ENCODE results near the gene KYAT1. TPM values are rescaled to one million over a fixed set of nuclear protein-coding genes. Genes with fewer than 3 reads are reported as not detected.

KYAT1 gene
- 6.2 TPM for polyA plus RNA-seq (ENCODE audit: insufficient read length)

DNA sequence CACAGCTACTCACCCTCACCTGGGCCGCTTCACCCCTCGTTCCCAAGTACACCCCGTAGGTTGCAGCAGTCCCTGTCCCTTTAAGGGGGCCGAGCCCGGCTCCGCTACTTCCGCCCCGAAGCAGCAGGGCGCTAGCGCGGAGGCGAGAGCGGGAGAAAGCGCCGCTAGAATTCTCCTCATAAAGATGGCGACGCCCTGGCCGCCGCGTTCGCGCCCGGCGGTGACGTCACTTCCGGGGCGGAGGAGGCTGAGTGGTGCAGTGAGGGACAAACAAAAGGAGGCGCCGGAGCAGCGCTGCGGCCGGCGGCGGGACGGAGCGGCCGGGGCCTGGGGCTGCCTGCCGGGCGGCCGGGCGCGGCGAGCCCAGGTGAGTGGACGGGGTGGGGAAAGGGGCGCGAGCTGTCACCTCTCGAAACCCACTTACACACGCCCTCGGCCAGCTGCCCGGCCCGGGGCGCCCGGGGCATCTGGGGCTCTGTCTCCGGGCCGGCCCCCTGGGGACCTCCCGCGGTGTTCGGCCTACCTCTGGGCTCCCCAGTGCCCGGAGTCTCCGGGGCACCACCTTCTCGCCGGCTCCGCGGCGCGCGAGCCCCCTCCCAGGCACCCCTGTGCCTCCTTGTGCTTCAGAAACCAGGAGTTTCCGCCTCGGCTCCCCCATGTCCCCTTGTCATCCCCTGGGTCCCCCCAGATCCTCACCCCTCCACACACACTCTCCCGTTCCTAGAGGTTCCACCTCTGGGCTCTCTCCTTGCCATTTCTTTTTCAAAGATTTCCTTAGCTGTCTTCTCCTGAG is at the start of gene KYAT1, which contains the start of gene LRRC8A:
Gene KYAT1 (minus strand): TSS at position 67 of the 793 bp plus-strand sequence. CDS start 36,545 bp downstream, outside the sequence.
Gene LRRC8A (plus strand): TSS at position 250 of the 793 bp plus-strand sequence. CDS start 25,032 bp downstream, outside the sequence.
- DNase-seq (ENCODE audit: low read depth), result peak; percentile 91

DNA sequence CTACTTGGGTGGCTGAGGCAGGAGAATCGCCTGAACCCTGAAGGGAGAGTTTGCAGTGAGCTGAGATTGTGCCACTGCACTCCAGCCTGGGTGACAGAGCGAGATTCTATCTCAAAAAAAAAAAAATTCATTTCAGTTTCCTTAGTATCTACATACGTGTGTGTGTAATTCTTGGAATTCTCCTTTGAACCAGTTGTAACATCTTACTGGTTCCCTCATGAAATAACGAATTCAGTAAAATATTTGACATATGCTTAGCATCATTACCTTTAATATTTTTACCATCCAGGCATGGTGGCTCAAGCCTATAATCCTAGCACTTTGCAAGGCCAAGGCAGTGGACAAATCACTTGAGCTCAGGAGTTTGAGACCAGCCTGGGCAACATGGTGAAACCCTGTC is 47.8 kb upstream of the KYAT1 start:
- no peak for DNase-seq (ENCODE audit: low read depth)

DNA sequence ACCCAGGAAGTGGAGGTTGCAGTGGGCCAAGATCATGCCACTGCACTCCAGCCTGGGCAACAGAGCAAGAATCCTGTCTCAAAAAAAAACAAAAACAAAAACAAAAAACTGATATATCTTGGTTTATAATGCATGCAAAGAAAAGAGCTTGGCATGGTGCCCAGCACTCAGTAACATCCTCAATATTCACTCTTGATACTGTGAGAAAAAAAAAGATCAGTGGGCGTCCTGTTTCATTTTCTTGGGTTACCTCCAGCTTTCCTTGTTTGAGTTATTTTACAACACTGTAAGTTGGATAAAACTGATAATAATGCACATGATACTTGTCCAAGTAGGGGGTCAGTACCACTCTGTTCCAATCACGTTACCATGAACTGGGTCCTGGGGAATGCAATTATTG is 46.9 kb upstream of the KYAT1 start:
- no peak for DNase-seq (ENCODE audit: low read depth)

DNA sequence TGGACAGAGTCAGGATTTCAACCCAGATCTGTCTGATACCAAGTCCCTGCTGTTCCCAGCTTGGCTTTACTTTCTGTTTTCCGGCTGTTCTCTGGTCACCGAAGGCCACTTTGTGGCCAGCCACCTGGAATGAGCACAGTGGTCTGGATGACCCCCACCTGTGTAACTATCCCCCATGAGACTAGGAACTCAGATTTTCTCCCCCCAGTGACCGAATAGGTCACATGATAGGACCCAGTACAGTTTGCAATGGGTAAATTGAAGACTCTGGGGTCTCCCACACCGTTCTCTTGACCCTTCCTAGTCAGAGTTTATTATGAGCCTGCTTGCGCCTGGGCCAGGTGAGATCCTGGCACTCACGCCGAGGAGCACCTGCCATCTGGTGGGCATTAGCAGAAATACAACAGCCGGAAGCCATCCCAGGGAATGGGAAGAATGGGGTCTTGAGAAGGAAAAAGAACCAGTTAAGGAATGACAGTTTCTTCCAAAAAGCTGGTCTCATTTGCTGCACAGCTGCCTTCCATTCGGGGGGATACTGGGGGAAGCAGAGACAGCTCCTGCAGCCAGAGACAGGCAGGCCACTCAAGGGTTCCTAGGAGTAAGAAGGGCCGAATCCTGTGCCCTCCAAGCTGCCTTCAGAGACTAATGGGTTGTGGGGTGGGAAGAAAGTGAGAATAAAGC is 46.1 kb upstream of the KYAT1 start:
- DNase-seq (ENCODE audit: low read depth), result no peak

DNA sequence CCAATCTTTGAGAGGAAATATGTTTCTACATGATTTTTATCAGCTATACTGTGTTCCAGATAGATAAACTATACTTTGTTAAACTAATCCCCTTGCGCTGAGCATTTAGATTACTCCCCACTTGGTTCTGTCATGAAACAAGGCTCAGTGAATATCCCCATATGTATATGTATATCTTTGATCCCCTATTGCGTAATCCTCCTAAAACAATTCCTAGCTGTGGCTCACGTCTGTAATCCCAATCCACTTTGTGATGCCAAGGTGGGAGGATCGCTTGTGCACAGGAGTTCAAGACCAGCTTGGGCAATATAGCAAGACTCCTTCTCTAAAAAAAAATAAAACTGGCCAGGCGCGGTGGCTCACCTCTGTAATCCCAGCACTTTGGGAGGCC is 41.7 kb upstream of the KYAT1 start:
- DNase-seq (ENCODE audit: low read depth), result no peak

DNA sequence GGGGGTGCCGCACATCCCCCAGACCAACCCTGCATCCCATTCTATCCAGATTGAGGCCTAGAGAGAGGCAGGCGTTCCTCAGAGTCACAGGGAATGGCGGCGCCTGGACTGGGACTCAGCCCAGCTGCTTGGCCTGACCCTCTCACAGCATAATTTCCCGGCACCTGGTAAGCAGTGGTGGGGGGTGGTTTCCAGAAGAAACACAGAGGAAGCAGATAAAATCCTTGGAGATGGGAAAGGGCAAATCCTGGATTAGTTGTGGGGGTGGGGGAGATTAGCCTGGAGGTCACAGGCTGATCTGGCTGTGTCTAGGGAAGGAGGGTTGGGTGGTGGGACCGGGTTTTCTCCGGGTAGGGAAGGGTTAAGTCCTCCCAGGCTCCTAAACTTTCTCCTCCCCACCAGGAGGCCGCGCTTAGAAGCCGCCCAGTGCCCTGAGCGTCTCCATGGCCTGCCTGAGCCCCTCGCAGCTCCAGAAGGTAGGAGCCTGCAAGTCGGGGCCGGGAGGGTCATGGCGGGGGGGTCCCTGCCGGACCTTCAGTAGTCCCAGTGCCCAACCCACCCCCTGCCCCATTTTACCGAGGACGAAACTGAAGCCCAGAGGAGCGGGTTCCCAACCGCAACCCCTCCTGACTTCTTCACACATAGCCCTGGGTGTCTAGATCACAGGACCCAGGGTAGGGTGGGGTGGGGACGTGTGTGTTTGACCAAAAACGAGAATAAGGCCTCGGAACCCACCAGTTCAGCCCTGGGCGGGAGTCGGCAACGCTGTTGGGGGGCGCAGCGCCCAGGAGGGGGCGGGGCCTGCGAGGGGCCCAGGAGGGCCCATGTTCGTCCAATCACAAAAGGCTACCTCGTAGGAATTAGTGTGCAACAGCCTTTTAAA is 40.4 kb upstream of the KYAT1 start:
- DNase-seq (ENCODE audit: low read depth), result peak; percentile 40

DNA sequence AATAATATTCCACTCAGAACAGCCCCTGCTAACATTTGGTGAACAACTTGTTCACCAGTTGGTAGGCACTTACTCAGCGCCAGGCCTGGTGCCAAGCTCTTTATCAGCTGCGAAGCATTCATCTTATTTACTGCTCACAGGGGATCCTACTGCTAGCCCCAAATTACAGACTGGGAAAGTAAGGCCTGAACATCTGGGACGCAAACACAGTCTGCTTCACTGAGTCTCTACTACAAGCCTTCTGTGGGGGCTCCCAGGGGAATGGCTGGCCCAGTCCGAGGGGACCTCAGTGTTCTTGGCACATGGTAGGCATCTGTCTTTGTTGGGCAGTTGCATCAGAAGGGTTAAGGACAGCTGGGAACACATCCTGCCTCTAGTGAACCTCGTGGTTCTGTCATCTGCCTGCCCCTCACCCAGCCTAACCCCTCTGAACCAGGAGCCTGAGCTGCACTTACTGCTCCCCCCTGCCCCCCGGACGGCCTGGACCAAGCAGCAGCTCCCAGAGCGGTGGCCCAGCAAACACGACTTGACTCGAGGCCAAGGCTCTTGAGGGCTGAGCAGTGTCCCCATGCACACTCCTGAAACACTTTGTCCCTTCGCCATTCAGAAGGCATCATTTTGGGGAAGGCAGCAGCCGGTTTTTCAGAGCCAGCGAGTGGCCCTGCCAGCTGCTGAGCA is 38.8 kb upstream of the KYAT1 start, which contains the start of gene PHYHD1:
Gene PHYHD1 (plus strand): TSS at position 602 of the 678 bp plus-strand sequence. CDS start 1,342 bp downstream, outside the sequence.
- no peak for DNase-seq (ENCODE audit: low read depth)

DNA sequence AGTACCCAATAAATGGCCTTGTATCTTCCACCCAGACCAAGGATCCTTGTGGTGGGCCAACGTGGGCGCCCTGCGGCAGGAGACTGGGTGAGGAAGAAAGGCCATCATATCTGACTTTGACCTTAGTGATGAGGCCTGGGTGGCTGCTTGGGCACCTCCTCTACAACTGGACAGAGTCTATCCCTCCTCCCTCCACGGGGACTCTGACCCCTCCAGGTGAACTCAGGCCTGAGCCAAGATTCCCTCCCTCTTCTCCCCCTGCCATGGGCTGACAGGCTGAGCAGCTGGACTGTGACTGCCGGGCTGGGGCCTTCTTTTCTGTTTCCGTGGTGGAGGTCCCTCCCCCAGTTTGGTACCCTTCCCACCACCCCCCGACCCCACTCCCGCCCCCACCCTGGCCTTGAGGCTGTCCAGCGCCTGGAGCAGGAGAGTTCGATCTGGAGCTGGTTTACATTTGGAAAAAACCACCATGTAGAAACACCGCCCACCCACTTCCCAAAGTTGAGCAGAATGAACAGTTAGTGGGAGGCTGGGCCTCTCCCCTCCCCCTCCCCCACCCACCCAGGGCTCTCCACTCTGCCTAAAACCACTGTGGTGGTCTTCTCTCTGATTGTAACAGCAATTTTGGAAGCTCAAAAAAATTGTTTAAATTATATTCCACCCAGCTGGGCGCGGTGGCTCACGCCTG is 37.8 kb upstream of the KYAT1 start:
- DNase-seq (ENCODE audit: low read depth), result no peak

DNA sequence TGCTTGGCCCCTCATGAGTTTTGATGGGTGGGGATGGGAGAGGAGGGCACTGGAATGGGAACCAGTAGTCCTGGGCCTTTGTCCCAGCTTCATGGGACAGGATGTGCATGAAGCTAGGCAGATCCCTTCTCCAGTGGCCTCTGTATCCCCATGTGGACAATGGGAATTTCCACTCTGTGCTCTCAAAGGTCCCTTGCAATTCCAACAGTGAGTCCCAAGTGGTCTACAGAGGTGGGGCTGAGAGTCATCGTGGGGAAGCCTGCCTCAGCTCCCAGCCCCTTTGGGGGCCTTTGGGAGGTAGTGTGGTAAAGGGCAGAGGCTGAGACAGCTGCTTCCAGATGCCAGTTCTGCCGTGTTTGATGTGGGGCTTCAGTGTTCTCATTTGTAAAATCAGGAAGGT is 37.2 kb upstream of the KYAT1 start:
- no peak for DNase-seq (ENCODE audit: low read depth)

DNA sequence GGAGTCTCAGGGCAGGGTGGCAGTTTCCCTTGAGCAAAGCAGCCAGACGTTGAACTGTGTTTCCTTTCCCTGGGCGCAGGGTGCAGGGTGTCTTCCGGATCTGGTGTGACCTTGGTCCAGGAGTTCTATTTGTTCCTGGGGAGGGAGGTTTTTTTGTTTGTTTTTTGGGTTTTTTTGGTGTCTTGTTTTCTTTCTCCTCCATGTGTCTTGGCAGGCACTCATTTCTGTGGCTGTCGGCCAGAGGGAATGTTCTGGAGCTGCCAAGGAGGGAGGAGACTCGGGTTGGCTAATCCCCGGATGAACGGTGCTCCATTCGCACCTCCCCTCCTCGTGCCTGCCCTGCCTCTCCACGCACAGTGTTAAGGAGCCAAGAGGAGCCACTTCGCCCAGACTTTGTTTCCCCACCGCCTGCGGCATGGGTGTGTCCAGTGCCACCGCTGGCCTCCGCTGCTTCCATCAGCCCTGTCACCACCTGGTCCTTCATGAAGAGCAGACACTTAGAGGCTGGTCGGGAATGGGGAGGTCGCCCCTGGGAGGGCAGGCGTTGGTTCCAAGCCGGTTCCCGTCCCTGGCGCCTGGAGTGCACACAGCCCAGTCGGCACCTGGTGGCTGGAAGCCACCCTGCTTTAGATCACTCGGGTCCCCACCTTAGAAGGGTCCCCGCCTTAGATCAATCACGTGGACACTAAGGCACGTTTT is 35.5 kb upstream of the KYAT1 start:
- DNase-seq (ENCODE audit: low read depth), result peak; percentile 63

DNA sequence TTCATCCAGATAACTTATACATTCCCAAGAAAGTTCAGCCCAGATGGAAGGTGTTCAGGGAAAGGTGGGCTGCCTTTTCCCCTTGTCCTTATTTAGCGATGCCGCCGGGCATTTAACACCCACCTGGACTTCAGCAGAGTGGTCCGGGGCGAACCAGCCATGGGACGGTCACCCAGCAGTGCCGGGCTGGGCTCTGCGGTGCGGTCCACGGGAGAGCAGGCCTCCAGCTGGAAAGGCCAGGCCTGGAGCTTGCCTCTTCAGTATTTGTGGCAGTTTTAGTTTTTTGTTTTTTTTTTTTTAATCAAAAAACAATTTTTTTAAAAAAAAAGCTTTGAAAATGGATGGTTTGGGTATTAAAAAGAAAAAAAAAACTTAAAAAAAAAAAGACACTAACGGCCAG is 35.0 kb upstream of the KYAT1 start:
- no peak for DNase-seq (ENCODE audit: low read depth)

DNA sequence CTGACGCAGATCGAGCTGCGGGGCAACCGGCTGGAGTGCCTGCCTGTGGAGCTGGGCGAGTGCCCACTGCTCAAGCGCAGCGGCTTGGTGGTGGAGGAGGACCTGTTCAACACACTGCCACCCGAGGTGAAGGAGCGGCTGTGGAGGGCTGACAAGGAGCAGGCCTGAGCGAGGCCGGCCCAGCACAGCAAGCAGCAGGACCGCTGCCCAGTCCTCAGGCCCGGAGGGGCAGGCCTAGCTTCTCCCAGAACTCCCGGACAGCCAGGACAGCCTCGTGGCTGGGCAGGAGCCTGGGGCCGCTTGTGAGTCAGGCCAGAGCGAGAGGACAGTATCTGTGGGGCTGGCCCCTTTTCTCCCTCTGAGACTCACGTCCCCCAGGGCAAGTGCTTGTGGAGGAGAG is 34.5 kb upstream of the KYAT1 start:
- no peak for DNase-seq (ENCODE audit: low read depth)

DNA sequence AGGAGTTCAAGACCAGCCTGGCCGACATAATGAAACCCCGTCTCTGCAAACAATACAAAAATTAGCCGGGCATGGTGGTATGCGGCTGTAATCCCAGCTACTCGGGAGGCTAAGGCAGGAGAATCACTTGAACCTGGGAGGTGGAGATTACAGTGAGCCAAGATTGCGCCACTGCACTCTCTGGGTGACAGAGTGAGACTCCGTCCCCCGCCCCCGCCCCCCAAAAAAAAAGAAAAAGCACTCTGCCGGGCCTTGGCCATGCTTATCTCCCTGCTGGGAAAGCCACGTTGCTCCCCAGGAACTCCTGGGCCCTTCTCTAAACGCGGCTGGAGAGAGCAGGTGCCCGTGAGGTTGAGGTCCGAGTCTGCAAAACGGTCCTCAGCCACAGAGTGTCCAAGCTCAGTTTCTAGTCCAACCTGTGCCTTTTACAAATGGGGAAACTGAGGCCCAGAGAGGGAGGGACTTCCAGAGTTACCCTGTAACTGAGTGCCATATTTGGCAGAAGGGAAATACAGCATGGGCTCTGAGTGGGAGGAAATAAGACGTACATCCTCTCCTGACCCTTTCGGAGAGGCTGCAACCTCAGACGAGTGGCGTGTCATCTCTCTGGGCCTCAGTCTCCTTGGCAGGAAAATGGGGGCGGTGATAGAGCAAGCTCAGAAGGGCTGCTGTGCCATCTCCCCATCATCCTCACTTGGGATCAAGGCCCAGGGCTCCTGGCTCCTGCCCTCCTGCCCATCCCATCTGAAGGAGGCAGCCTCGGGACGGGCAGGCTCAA is 32.4 kb upstream of the KYAT1 start:
- no peak for DNase-seq (ENCODE audit: low read depth)

DNA sequence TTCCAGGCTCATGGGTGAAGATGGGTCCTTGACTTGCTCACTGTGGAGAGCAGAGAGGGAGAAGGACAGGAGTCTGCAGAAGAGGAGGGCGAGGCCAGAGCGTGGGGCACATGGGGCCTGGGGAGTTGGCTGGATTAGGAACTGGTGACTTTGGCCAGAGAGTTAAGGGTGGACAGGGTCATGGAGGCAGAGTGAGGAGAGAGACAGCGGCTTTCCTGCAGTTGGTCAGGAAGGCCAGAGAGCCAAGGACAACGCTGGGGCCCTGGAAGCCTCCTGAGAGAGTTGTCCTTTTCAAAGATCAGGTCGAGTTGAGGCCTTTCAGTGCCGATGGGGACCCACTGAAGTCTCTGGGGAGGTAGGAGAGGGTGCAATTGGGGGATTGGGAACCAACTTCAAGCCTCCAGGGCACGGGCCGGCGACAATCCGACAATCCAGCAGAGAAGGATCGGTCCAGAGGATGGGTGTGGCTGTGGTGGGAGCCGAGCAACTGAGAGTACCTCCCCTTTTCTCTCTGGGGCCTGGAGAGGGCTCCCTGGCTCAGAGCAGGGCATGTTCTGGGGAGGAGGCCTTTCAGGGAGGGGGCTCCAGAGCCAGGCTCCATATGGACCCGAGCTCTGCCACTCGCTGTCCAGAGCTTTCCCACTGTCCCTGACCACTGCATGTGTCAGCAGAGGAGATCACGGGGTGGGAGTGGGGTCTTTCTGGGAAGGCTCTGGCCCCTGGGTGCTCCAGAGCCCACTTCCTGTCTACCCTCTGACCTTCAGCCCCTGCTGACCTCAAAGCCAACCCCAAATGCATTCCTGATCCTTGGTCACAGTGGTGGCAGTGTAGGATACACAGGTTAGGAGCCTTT is 31.5 kb upstream of the KYAT1 start:
- no peak for DNase-seq (ENCODE audit: low read depth)

DNA sequence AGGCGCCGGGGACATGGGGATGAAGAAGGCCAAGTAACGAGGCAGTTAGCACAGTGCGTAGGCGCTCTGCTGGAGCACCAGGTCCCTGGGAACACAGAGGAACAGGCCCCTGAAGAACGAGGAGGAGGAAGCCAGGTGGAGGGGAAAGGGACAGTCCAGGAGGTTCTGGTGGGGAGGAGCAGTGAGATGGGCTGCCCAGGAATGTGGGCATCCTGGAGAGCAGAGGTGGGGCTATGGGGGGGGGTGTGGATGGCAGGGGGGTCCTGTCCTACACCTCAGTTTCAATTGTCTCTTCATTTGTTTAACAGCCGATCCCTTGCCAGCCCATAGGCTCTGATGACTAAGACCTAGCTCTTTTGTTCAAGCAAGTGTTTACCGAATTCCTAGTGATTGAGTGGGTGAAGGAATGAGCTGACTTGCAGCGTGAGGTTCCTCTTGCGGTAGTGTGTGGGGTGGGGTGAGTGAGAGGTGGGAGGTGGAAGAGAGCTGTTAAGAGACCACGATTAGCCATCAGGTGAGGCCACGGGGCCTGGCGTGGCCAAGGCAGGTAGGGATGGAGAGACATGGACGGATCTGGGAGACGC is 30.6 kb upstream of the KYAT1 start:
- no peak for DNase-seq (ENCODE audit: low read depth)

DNA sequence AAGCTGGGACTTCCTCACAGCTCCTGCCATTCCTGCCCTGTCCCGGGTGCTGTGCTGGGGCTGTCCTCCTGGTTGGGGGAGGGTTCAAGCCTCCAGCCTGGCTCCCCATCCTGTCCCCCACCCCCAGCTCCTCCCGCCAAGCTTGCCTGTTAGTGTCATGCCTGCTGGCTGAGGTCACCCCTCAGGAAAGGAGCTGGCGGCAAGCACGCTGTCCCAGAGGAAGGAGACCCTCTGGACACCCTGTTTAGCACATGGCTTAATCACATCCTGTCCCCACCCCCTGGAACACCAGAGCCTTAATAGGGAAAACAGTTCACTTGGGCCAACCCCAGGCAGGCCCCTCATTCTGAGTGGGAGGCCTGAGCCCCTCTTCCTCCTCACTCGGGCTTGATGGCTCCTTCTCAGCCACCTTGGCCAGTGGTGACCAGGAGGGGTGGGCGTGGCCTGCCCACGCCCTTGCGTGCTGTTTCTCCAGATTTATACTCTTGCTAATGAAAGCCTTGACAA is 29.8 kb upstream of the KYAT1 start:
- no peak for DNase-seq (ENCODE audit: low read depth)

DNA sequence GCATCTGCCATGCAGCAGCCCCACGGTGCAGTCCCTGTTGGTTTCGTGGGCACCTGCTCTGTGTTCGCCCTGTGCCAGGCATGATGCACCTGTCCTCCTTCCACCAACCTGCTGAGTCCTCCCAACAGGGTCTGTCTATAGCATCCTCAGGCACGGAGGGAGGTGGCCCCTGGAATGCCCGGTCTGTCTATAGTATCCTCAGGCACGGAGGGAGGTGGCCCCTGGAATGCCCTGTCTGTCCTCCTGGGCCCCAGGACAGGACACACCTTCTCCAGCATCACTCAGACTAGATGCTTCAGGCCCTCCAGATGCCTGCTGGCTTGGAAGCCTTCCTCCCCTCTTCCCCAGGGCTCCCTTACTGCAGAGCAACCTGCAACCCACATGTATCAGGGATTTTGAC is 29.2 kb upstream of the KYAT1 start:
- no peak for DNase-seq (ENCODE audit: low read depth)

DNA sequence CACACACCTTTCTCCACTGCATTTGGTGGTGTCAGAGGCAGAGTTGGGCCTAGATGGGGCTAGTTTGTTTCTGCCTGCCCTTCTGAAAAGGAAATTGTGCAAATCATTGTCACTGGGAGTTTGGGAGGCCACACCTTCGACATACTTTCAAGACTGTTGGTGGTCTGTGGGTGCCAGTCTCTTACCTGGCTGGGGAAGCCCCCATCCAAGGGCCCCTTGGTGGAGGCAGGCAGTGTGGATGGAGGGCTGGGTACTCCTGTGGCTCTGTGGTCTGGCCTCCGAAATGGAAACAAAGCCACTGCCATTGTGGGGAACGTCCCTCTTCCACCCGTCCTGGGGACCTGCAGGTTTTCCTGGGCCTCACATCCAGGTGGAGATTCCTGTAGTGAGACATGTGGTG is 28.1 kb upstream of the KYAT1 start:
- no peak for DNase-seq (ENCODE audit: low read depth)

Data from forelimb muscle (tissue), 1 donor.